CD4-positive, alpha-beta T cell treated with Interleukin-4 for 1 hour (primary cell): ENCODE measurements around the gene DEPDC5.

Experiments used
- DNase-seq, 2 donors: peaks; one replicate each; pipeline ENCODE4 v3.0.0-alpha.2; 2020 to 2022

Gene DEPDC5

DNA sequence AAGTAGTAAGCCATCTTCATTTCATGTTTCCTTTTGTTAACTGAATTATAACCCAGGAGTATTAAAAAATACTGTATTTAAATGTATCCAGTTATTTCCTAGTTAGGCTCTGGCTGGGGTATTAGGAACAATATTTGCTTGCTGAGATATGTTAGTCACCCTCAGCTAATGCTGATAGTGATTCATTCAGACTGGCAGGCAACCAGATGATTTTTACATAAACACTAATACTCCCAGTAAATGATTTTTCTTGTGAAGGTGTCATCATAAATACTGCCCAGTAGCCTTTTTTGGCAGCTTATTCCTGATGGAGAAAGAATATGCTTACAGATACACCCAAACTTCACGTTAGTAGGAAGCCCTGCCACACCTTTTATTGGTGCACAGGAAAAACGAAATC is 198.7 kb downstream of the DEPDC5 start:
- DNase-seq: no peak

DNA sequence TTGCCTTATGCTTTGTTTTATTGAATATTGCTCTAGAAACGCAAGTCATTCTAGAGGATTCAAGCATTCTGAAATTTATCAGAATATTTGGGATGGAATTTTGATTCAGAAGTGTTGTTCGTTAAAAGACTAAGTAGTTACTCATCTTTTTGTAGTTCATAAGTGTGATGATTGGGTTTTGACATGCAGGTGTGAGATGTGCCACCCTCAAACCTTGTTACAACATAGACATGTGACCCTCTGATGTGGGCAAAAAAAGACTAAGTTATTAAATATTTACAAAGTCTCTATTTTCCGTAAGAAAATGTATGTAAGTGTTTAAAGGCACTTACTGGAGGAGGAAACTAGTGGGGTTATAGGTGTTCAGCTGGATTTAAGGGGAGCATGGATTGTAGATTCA is 199.4 kb downstream of the DEPDC5 start:
- no peak for DNase-seq

- DNase-seq: no peak
Measured at GRCh38 chr22:31954535-31955523, 201.0 kb downstream of the DEPDC5 start.

DNA sequence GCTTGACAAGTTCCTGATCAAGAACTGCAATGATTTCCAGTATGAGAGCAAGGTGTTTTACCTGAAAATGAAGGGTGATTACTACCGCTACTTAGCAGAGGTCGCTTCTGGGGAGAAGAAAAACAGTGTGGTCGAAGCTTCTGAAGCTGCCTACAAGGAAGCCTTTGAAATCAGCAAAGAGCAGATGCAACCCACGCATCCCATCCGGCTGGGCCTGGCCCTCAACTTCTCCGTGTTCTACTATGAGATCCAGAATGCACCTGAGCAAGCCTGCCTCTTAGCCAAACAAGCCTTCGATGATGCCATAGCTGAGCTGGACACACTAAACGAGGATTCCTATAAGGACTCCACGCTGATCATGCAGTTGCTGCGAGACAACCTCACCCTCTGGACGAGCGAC is 202.5 kb downstream of the DEPDC5 start:
- DNase-seq: no peak
